CD4-positive, alpha-beta memory T cell (primary cell): ENCODE measurements around the gene STAMBPL1. TPM values are rescaled to one million over a fixed set of nuclear protein-coding genes. Genes with fewer than 3 reads are reported as not detected.

Source experiments
- CTCF ChIA-PET: fragments of 350-600 bp; sonication (Branson Sonifier 250); formaldehyde crosslinking; loops from one replicate; lab custom pipeline; 2021; ENCODE audit warnings: inconsistent platforms; ENCODE audit not compliant: partially characterized antibody; lab: Charles Lee
- POLR2A ChIA-PET: fragments of 350-600 bp; sonication (Branson Sonifier 250); formaldehyde crosslinking; loops from one replicate; lab custom pipeline; 2021; ENCODE audit not compliant: partially characterized antibody; lab: Charles Lee
- DNase-seq, 5 donors: peaks; one replicate each; pipeline versions ENCODE4 v3.0.0 to v3.0.0-alpha.2; 2020 to 2022; ENCODE audit warnings: mixed read lengths in 1 of 5
- H3K27ac ChIP-seq: one replicate; pipeline ENCODE4 v1.7.0; 2013; ENCODE audit warnings: low read depth, low read length
- H3K27me3 ChIP-seq: 2 replicates; pipeline ENCODE4 v1.7.0; 2013; ENCODE audit warnings: mild to moderate bottlenecking, low read length, moderate library complexity; ENCODE audit not compliant: insufficient read depth
- H3K36me3 ChIP-seq: 2 replicates; pipeline ENCODE4 v1.7.0; 2013; ENCODE audit warnings: mild to moderate bottlenecking, low read length, moderate library complexity; ENCODE audit not compliant: insufficient read depth
- H3K4me1 ChIP-seq: 2 replicates; pipeline ENCODE4 v1.7.0; 2013; ENCODE audit warnings: mild to moderate bottlenecking, low read length, moderate library complexity; ENCODE audit not compliant: insufficient read depth
- H3K4me3 ChIP-seq, 2 donors: one replicate each; pipeline ENCODE4 v1.7.0; 2013; ENCODE audit warnings: low read length in 2 of 2, mild to moderate bottlenecking in 1 of 2
- H3K9me3 ChIP-seq, 2 donors: one replicate each; pipeline ENCODE4 v1.7.0; 2013; ENCODE audit warnings: low read length in 2 of 2, control low read depth in 1 of 2; ENCODE audit not compliant: control insufficient read depth in 1 of 2
- H3K27ac Mint-ChIP-seq, 7 donors: one replicate each; pipeline ENCODE4 v1.8.0; 2020 to 2021; ENCODE audit warnings: mixed read lengths in 7 of 7, mild to moderate bottlenecking in 6 of 7, inconsistent platforms in 3 of 7, moderate library complexity in 3 of 7
- H3K27me3 Mint-ChIP-seq, 2 donors: one replicate each; pipeline ENCODE4 v1.8.0; 2020 to 2021; ENCODE audit warnings: mixed read lengths in 2 of 2
- H3K36me3 Mint-ChIP-seq, 2 donors: one replicate each; pipeline ENCODE4 v1.8.0; 2020 to 2021; ENCODE audit warnings: mixed read lengths in 2 of 2, inconsistent platforms in 1 of 2, mild to moderate bottlenecking in 1 of 2
- H3K4me1 Mint-ChIP-seq, 4 donors: one replicate each; pipeline ENCODE4 v1.8.0; 2020 to 2021; ENCODE audit warnings: mixed read lengths in 4 of 4, mild to moderate bottlenecking in 1 of 4
- H3K4me3 Mint-ChIP-seq, 8 donors: one replicate each; pipeline ENCODE4 v1.8.0; 2020 to 2021; ENCODE audit warnings: mixed read lengths in 8 of 8, mild to moderate bottlenecking in 7 of 8, moderate library complexity in 6 of 8, inconsistent platforms in 3 of 8
- H3K9me3 Mint-ChIP-seq, 8 donors: one replicate each; pipeline ENCODE4 v1.8.0; 2020 to 2021; ENCODE audit warnings: mixed read lengths in 8 of 8, mild to moderate bottlenecking in 5 of 8, inconsistent platforms in 3 of 8, moderate library complexity in 1 of 8
- intact Hi-C: fragments of 100-400 bp; cut with micrococcal nuclease; formaldehyde crosslinking; loops from one replicate; pipeline ENCODE4 v1.15.1; 2023
- polyA plus RNA-seq, 2 donors: library from polyadenylated mRNA; unstranded; fragments of 300-500 nt; fragmentation: Illumina TruSeq; gene quantifications; one replicate each; pipeline ENCODE4 v1.2.3, GENCODE V29; 2021
- total RNA-seq, 2 experiments: library from RNA; stranded (reverse); gene quantifications; one replicate each; pipeline ENCODE4 v1.2.3, GENCODE V29; 2021

STAMBPL1 gene
- total and polyA plus RNA-seq, 4 experiments from 2014 or later = 5.3 to 43.2 (median 24.9) TPM

- H3K4me3 ChIP-seq = no peak overlapping the region
- peak overlapping the region in 5 of 7 donors; percentile 13 to 76 (median 60) for H3K27ac Mint-ChIP-seq
- ChIA-PET CTCF (interaction anchor here (0.8 to 13.1 kb wide), 65 partner anchors 9 to 368 kb away, joined by 3 to 507 read pairs (median 6); partner anchors contain the start of genes ACTA2, CH25H, FAS and RNLS), POLR2A (interaction anchor here (0.8 to 4.1 kb wide), 7 partner anchors 9 to 101 kb away, joined by 3 to 23 read pairs (median 4); partner anchors contain the start of genes FAS and STAMBPL1)
- H3K4me3 Mint-ChIP-seq = no peak overlapping the region
- DNase-seq = peak; percentile 48 to 59 (median 55)
- H3K4me1 ChIP-seq = peaks cover 15% of the 10 kb centered on the region
- peaks cover 13 to 22% (median 15%) of the 10 kb centered on the region in 4 donors for H3K4me1 Mint-ChIP-seq
- H3K27ac ChIP-seq = no peak overlapping the region
- no peaks in the 10 kb centered on the region for H3K27me3 ChIP-seq
- no peaks in the 10 kb centered on the region for H3K27me3 Mint-ChIP-seq
- peaks cover 5 to 12% of the 10 kb centered on the region in 2 donors for H3K36me3 Mint-ChIP-seq
- no peaks in the 10 kb centered on the region for H3K9me3 ChIP-seq
- no peaks in the 10 kb centered on the region for H3K9me3 Mint-ChIP-seq
- intact Hi-C loops = loop anchor here (1.0 to 10.0 kb wide), 4 partner anchors 52 to 632 kb away; partner anchors contain the start of gene STAMBPL1
- no peaks in the 10 kb centered on the region for H3K36me3 ChIP-seq
Observed at GRCh38 chr10:88932539-88933256, 52.7 kb downstream of the STAMBPL1 start.

GRCh38 chr10:88933564-88933963, 53.5 kb downstream of the STAMBPL1 start:
- H3K9me3 ChIP-seq = no peaks in the 10 kb centered on the region
- no peaks in the 10 kb centered on the region for H3K36me3 ChIP-seq
- Mint-ChIP-seq H3K36me3 (peaks cover 7 to 17% of the 10 kb centered on the region in 2 donors), H3K4me1 (peaks cover 13 to 24% (median 15%) of the 10 kb centered on the region in 4 donors), H3K27me3 (no peaks in the 10 kb centered on the region), H3K9me3 (no peaks in the 10 kb centered on the region), H3K4me3 (no peak overlapping the region), H3K27ac (peak overlapping the region in 1 of 7 donors; percentile 54)
- peaks cover 15% of the 10 kb centered on the region for H3K4me1 ChIP-seq
- POLR2A ChIA-PET = interaction anchor here (0.8 to 4.1 kb wide), 7 partner anchors 10 to 102 kb away, joined by 3 to 23 read pairs (median 8); partner anchors contain the start of gene STAMBPL1
- H3K4me3 ChIP-seq = no peak overlapping the region
- H3K27me3 ChIP-seq = no peaks in the 10 kb centered on the region
- H3K27ac ChIP-seq = no peak overlapping the region
- no peak for DNase-seq
- CTCF ChIA-PET = interaction anchor here (0.8 to 13.1 kb wide), 65 partner anchors 9 to 369 kb away, joined by 3 to 507 read pairs (median 7); partner anchors contain the start of genes ACTA2, CH25H, FAS and RNLS
- intact Hi-C loops = loop anchor here (10.0 kb wide), 1 partner anchor 631 kb away; no protein-coding TSS in a partner anchor

- ChIA-PET POLR2A (interaction anchor here (0.7 to 2.1 kb wide), 9 partner anchors 52 to 283 kb away, joined by 3 to 9 read pairs (median 7); partner anchors contain the start of gene FAS), CTCF (interaction anchor here (0.6 to 13.1 kb wide), 65 partner anchors 9 to 367 kb away, joined by 3 to 507 read pairs (median 5); partner anchors contain the start of genes CH25H, FAS, IFIT2 and LIPA)
- Mint-ChIP-seq H3K9me3 (no peaks in the 10 kb centered on the region), H3K27me3 (no peaks in the 10 kb centered on the region), H3K4me1 (peaks cover 13 to 22% (median 15%) of the 10 kb centered on the region in 4 donors), H3K36me3 (peaks cover 19 to 25% of the 10 kb centered on the region in 2 donors), H3K4me3 (peak overlapping the region in 7 of 8 donors; percentile 19 to 77 (median 61)), H3K27ac (peak overlapping the region; percentile 60 to 89 (median 76))
- no peaks in the 10 kb centered on the region for H3K9me3 ChIP-seq
- H3K4me3 ChIP-seq = peak overlapping the region in 1 of 2 donors; percentile 5
- peaks cover 15% of the 10 kb centered on the region for H3K4me1 ChIP-seq
- peaks cover under 1% of the 10 kb centered on the region for H3K36me3 ChIP-seq
- H3K27me3 ChIP-seq = no peaks in the 10 kb centered on the region
- intact Hi-C loops = loop anchor here (1.0 to 10.0 kb wide), 8 partner anchors 55 to 630 kb away; partner anchors contain the start of gene FAS
- peak; percentile 73 to 83 (median 75) for DNase-seq
- H3K27ac ChIP-seq = peak overlapping the region; percentile 6
Observed at GRCh38 chr10:88934900-88935672, 55.0 kb downstream of the STAMBPL1 start.

- Histone ChIP-seq H3K4me3 (no peak overlapping the region), H3K9me3 (no peaks in the 10 kb centered on the region), H3K4me1 (peaks cover 15% of the 10 kb centered on the region), H3K27me3 (no peaks in the 10 kb centered on the region), H3K27ac (no peak overlapping the region), H3K36me3 (peaks cover 8% of the 10 kb centered on the region)
- Mint-ChIP-seq H3K4me1 (peaks cover 12 to 19% (median 14%) of the 10 kb centered on the region in 4 donors), H3K27me3 (no peaks in the 10 kb centered on the region), H3K9me3 (no peaks in the 10 kb centered on the region), H3K27ac (peak overlapping the region in 2 of 7 donors; percentile 14 to 24), H3K4me3 (no peak overlapping the region), H3K36me3 (peaks cover 19 to 33% of the 10 kb centered on the region in 2 donors)
- ChIA-PET CTCF (interaction anchor here (0.8 to 7.7 kb wide), 15 partner anchors 9 to 283 kb away, joined by 3 to 108 read pairs (median 7); partner anchors contain the start of gene FAS), POLR2A (interaction anchor here (1.8 kb wide), 1 partner anchor 53 kb away, joined by 6 read pairs; the partner anchor contains the start of gene FAS)
- DNase-seq = no peak
- intact Hi-C loops = loop anchor here (10.0 kb wide), 1 partner anchor 628 kb away; no protein-coding TSS in a partner anchor
Observed at GRCh38 chr10:88936656-88937055, 56.6 kb downstream of the STAMBPL1 start.

- no peak overlapping the region for H3K4me3 Mint-ChIP-seq
- CTCF ChIA-PET = interaction anchor here (0.7 to 7.7 kb wide), 13 partner anchors 9 to 282 kb away, joined by 3 to 108 read pairs (median 9); partner anchors contain the start of gene FAS
- H3K4me1 Mint-ChIP-seq = peaks cover 9 to 19% (median 12%) of the 10 kb centered on the region in 4 donors
- H3K36me3 ChIP-seq = peaks cover 8% of the 10 kb centered on the region
- intact Hi-C loops = loop anchor here (10.0 kb wide), 1 partner anchor 627 kb away; no protein-coding TSS in a partner anchor
- POLR2A ChIA-PET = interaction anchor here (1.5 kb wide), 1 partner anchor 11 kb away, joined by 3 read pairs; no protein-coding TSS in a partner anchor
- H3K9me3 Mint-ChIP-seq = no peaks in the 10 kb centered on the region
- no peak overlapping the region for H3K27ac ChIP-seq
- no peaks in the 10 kb centered on the region for H3K27me3 Mint-ChIP-seq
- H3K27me3 ChIP-seq = no peaks in the 10 kb centered on the region
- H3K4me3 ChIP-seq = no peak overlapping the region
- H3K36me3 Mint-ChIP-seq = peaks cover 22 to 33% of the 10 kb centered on the region in 2 donors
- DNase-seq = no peak
- H3K27ac Mint-ChIP-seq = no peak overlapping the region
- no peaks in the 10 kb centered on the region for H3K9me3 ChIP-seq
- peaks cover 11% of the 10 kb centered on the region for H3K4me1 ChIP-seq
Observed at GRCh38 chr10:88938039-88938438, 58.0 kb downstream of the STAMBPL1 start.

GRCh38 chr10:88938938-88939337, 58.9 kb downstream of the STAMBPL1 start:
- peaks cover 8% of the 10 kb centered on the region for H3K36me3 ChIP-seq
- ChIA-PET POLR2A (no interaction called here), CTCF (interaction anchor here (0.7 kb wide), 1 partner anchor 39 kb away, joined by 3 read pairs; no protein-coding TSS in a partner anchor)
- Mint-ChIP-seq H3K4me1 (peaks cover 9 to 19% (median 12%) of the 10 kb centered on the region in 4 donors), H3K27me3 (no peaks in the 10 kb centered on the region), H3K27ac (no peak overlapping the region), H3K36me3 (peaks cover 22 to 37% of the 10 kb centered on the region in 2 donors), H3K9me3 (no peaks in the 10 kb centered on the region), H3K4me3 (no peak overlapping the region)
- H3K4me1 ChIP-seq = peaks cover 11% of the 10 kb centered on the region
- no peak overlapping the region for H3K27ac ChIP-seq
- H3K4me3 ChIP-seq = no peak overlapping the region
- no peaks in the 10 kb centered on the region for H3K9me3 ChIP-seq
- intact Hi-C loops = loop anchor here (10.0 kb wide), 1 partner anchor 626 kb away; no protein-coding TSS in a partner anchor
- DNase-seq = no peak
- no peaks in the 10 kb centered on the region for H3K27me3 ChIP-seq
